Mammary microvascular endothelial cell (primary cell): Measurements from ENCODE around the gene UNC13C. TPM values are rescaled to one million over a fixed set of nuclear protein-coding genes. Genes with fewer than 3 reads are reported as not detected.

Experiments
- total RNA-seq: library from RNA; depleted of rRNA; stranded (reverse); fragments of >200 nt; gene quantifications from 2 replicates; pipeline ENCODE4 v1.2.3, GENCODE V29; 2015

UNC13C gene
- total RNA-seq: not detected in 2 replicates

DNA sequence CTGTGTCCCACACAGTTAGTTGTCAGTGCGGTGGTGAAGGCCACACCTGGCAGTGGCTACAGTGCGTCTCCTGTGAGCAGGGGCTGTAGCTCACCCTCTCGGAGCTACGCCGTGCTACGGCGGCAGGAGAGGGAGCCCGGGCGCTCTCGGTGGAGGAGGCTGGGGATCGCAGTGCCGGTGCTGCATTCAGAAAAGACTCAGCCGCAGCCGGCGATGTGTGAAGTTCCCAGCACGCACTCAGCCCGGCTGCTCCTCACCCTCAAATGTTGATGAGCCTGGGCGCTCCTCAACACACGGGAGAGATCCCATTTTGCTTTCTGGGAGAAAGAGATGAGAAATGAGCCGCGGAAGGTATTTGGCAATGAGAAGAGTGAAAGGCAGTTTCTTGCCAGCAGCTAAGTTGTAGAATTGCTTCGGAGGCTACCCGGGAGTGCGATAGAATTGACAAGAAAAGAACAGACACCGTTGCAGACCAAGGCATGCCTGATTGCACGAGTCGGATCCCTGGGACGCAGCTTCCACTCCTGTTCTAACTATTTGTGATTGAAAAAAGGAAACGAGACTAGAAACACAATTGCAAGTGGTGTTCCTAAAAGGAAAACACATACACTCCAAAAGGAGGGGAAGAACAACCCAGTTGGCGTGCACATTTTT, at the start of gene UNC13C:
TSS of gene UNC13C (plus strand) at position 189 of the 654 bp plus-strand sequence. CDS start 34,463 bp downstream, outside the sequence.

Other genes starting within 250 kb of the UNC13C start
- gene WDR72, start 218.8 kb upstream of the UNC13C start, total RNA-seq: not detected in 2 replicates